H1 (cell line): ENCODE measurements around the gene STXBP2. TPM values are rescaled to one million over a fixed set of nuclear protein-coding genes. Genes with fewer than 3 reads are reported as not detected.

ENCODE experiments used
- CTCF ChIA-PET: fragments of 300-600 bp; sonication (Branson Sonifier 250); formaldehyde crosslinking; loops from one replicate; lab custom pipeline; 2021; ENCODE audit not compliant: partially characterized antibody; lab: Charles Lee
- POLR2A ChIA-PET: fragments of 300-600 bp; sonication (Branson Sonifier 250); formaldehyde crosslinking; loops from one replicate; lab custom pipeline; 2021; ENCODE audit warnings: inconsistent platforms; ENCODE audit not compliant: partially characterized antibody; lab: Charles Lee
- DNase-seq, 2 experiments: peaks; one replicate each; pipeline versions ENCODE4 v3.0.0 to v3.0.0-alpha.2; 2010 to 2022; ENCODE audit warnings: low spot score in 2 of 2, low read depth in 1 of 2, mixed read lengths in 1 of 2
- FAIRE-seq: peaks from 2 replicates; lab custom pipeline; 2011; peaks lifted over from hg19 to GRCh38; lab: Jason Lieb, UNC
- H2AFZ ChIP-seq: 2 replicates; pipeline ENCODE4 v1.8.1; 2012; ENCODE audit warnings: low read length, inconsistent platforms
- H2AK5ac ChIP-seq: 2 replicates; pipeline ENCODE4 v1.6.1; 2013; ENCODE audit warnings: low read depth, low read length
- H2BK120ac ChIP-seq: replicated peaks from 2 replicates; pipeline ENCODE3; 2013; ENCODE audit warnings: low read depth, low read length, inconsistent platforms
- H2BK12ac ChIP-seq: 2 replicates; pipeline ENCODE4 v1.6.1; 2013; ENCODE audit warnings: low read depth, low read length
- H2BK15ac ChIP-seq: 2 replicates; pipeline ENCODE4 v1.6.1; 2013; ENCODE audit warnings: low read length
- H2BK20ac ChIP-seq: 2 replicates; pipeline ENCODE4 v1.6.1; 2013; ENCODE audit warnings: low read length
- H2BK5ac ChIP-seq: 2 replicates; pipeline ENCODE4 v1.6.1; 2013; ENCODE audit warnings: low read depth, low read length
- H3K14ac ChIP-seq: 2 replicates; pipeline ENCODE4 v1.6.1; 2013; ENCODE audit warnings: inconsistent platforms; ENCODE audit not compliant: insufficient read length
- H3K18ac ChIP-seq: 2 replicates; pipeline ENCODE4 v1.6.1; 2013; ENCODE audit warnings: low read length; ENCODE audit errors: extremely low read depth
- H3K23ac ChIP-seq: 2 replicates; pipeline ENCODE4 v1.6.1; 2013; ENCODE audit warnings: inconsistent platforms; ENCODE audit not compliant: insufficient read length
- H3K23me2 ChIP-seq: 2 replicates; pipeline ENCODE4 v1.6.1; 2013; ENCODE audit warnings: low read depth, low read length
- H3K27ac ChIP-seq: 2 replicates; pipeline ENCODE4 v1.6.1; 2011; ENCODE audit warnings: low read depth, low read length, inconsistent platforms
- H3K27me3 ChIP-seq, 4 experiments: replicated peaks in 1 of 4; 1 replicate in 1 of 4; 2 replicates in 3 of 4; pipeline versions ENCODE4 v1.6.1 to v1.8.1; 2011 to 2013; ENCODE audit warnings: low read length in 3 of 4, mild to moderate bottlenecking in 3 of 4, inconsistent platforms in 2 of 4, mixed read lengths in 2 of 4, moderate library complexity in 1 of 4; ENCODE audit not compliant: control insufficient read depth in 3 of 4, insufficient read depth in 3 of 4; ENCODE audit errors: extremely low read depth in 1 of 4
- H3K36me3 ChIP-seq, 4 experiments: 2 replicates each; pipeline versions ENCODE4 v1.6.1 to v1.8.1; 2011 to 2013; ENCODE audit warnings: mild to moderate bottlenecking in 4 of 4, low read length in 3 of 4, moderate library complexity in 2 of 4, control low read depth in 1 of 4, inconsistent platforms in 1 of 4; ENCODE audit not compliant: insufficient read depth in 4 of 4, control insufficient read depth in 2 of 4
- H3K4ac ChIP-seq: replicated peaks from 2 replicates; pipeline ENCODE3; 2013; ENCODE audit warnings: low read length, low read depth, mixed read lengths, inconsistent platforms; ENCODE audit not compliant: insufficient read length
- H3K4me1 ChIP-seq, 4 experiments: replicated peaks in 1 of 4; 1 replicate in 1 of 4; 2 replicates in 3 of 4; pipeline versions ENCODE4 v1.6.1 to v1.8.1; 2011 to 2013; ENCODE audit warnings: low read length in 3 of 4, inconsistent platforms in 2 of 4, mixed read lengths in 1 of 4; ENCODE audit not compliant: insufficient read depth in 4 of 4, control insufficient read depth in 3 of 4
- H3K4me2 ChIP-seq, 2 experiments: 2 replicates each; pipeline versions ENCODE4 v1.6.1 to v1.8.1; 2011 to 2013; ENCODE audit warnings: low read depth in 2 of 2, low read length in 2 of 2, control low read depth in 1 of 2, inconsistent platforms in 1 of 2, mild to moderate bottlenecking in 1 of 2; ENCODE audit not compliant: insufficient read depth in 1 of 2
- H3K4me3 ChIP-seq, 4 experiments: fragments of 200-600, 300-600 bp in 1 of 4; sonication (generic), shearing (Covaris generic), sonication (Bioruptor Twin) in 1 of 4; 2 replicates each; pipeline versions ENCODE4 v1.5.1 to v1.8.1; 2011 to 2016; ENCODE audit warnings: low read length in 4 of 4, low read depth in 3 of 4, control low read depth in 2 of 4, inconsistent platforms in 2 of 4, mild to moderate bottlenecking in 2 of 4, mixed read lengths in 1 of 4, moderate library complexity in 1 of 4; ENCODE audit not compliant: insufficient read depth in 2 of 4; ENCODE audit errors: extremely low read depth in 1 of 4
- H3K56ac ChIP-seq: replicated peaks from 2 replicates; pipeline ENCODE3; 2013; ENCODE audit warnings: low read depth, mild to moderate bottlenecking, mixed read lengths, low read length, inconsistent platforms; ENCODE audit not compliant: insufficient read length
- H3K79me1 ChIP-seq: 2 replicates; pipeline ENCODE4 v1.6.1; 2013; ENCODE audit warnings: low read depth, low read length, control low read depth
- H3K79me2 ChIP-seq, 2 experiments: 2 replicates each; pipeline versions ENCODE4 v1.6.1 to v1.8.1; 2012 to 2013; ENCODE audit warnings: low read length in 2 of 2, mild to moderate bottlenecking in 2 of 2, inconsistent platforms in 1 of 2; ENCODE audit not compliant: insufficient read depth in 2 of 2, control insufficient read depth in 1 of 2
- H3K9ac ChIP-seq, 4 experiments: replicated peaks in 1 of 4; 1 replicate in 1 of 4; 2 replicates in 3 of 4; pipeline versions ENCODE4 v1.6.1 to v1.8.1; 2011 to 2013; ENCODE audit warnings: low read depth in 3 of 4, low read length in 3 of 4, control low read depth in 2 of 4, mild to moderate bottlenecking in 2 of 4, moderate library complexity in 2 of 4, inconsistent platforms in 1 of 4; ENCODE audit errors: extremely low read depth in 1 of 4
- H3K9me3 ChIP-seq, 2 experiments: 2 replicates each; pipeline versions ENCODE4 v1.6.1 to v1.8.1; 2012 to 2013; ENCODE audit warnings: mild to moderate bottlenecking in 2 of 2, moderate library complexity in 2 of 2, control low read depth in 1 of 2, inconsistent platforms in 1 of 2, low read depth in 1 of 2, low read length in 1 of 2, mixed read lengths in 1 of 2; ENCODE audit not compliant: insufficient read depth in 2 of 2
- H4K20me1 ChIP-seq, 2 experiments: replicated peaks in 1 of 2; 2 replicates each; pipeline versions ENCODE3 to v1.8.1; 2011 to 2013; ENCODE audit warnings: inconsistent platforms in 2 of 2, low read length in 2 of 2, mild to moderate bottlenecking in 1 of 2; ENCODE audit not compliant: insufficient read depth in 2 of 2, control insufficient read depth in 1 of 2
- H4K5ac ChIP-seq: 2 replicates; pipeline ENCODE4 v1.6.1; 2013; ENCODE audit warnings: low read length, low read depth, mixed read lengths, inconsistent platforms; ENCODE audit not compliant: insufficient read length
- H4K8ac ChIP-seq: 2 replicates; pipeline ENCODE4 v1.8.0; 2013; ENCODE audit warnings: mild to moderate bottlenecking, moderate library complexity, low read length, inconsistent platforms; ENCODE audit not compliant: insufficient read depth; ENCODE audit errors: extremely low read depth
- H4K91ac ChIP-seq: replicated peaks from 2 replicates; pipeline ENCODE3; 2013; ENCODE audit warnings: low read length, mixed read lengths, inconsistent platforms; ENCODE audit not compliant: insufficient read length
- MAFK ChIP-seq: IDR thresholded peaks from 2 replicates; pipeline ENCODE4 v1.6.1; 2012; ENCODE audit warnings: low read depth, mild to moderate bottlenecking, improper control_type of control experiment, low read length
- POLR2AphosphoS5 ChIP-seq: IDR thresholded peaks from 2 replicates; pipeline ENCODE4 v1.6.1; 2011; ENCODE audit warnings: low read depth, low read length
- WGBS, 2 experiments: shearing (Covaris generic) in 1 of 2; methylation state at CpG; one replicate each; pipeline versions ENCODE4 v1.1.6 to v1.1.7; 2013 to 2015; ENCODE audit warnings: low lambda C conversion rate in 2 of 2, mixed read lengths in 2 of 2, inconsistent platforms in 1 of 2, low coverage in 1 of 2, missing lambda C conversion rate in 1 of 2; ENCODE audit not compliant: insufficient replicate concordance in 2 of 2, insufficient coverage in 1 of 2, insufficient read length in 1 of 2; ENCODE audit errors: extremely low coverage in 1 of 2, missing lambda C conversion rate in 1 of 2; 5-methylcytosine and 5-hydroxymethylcytosine counted together
- polyA plus RNA-seq, 7 experiments: library from polyadenylated mRNA; depleted of rRNA in 3 of 7; stranded (reverse) in 5 of 7; unstranded in 2 of 7; fragments of >200 nt in 5 of 7; fragments of 200-250 nt in 2 of 7; gene quantifications; 1 replicate in 5 of 7; 2 replicates in 1 of 7; 4 replicates in 1 of 7; pipeline versions ENCODE4 v1.2.1 to v1.2.3, GENCODE V29; 2011 to 2013; ENCODE audit warnings: missing spikeins in 2 of 7, mixed read lengths in 2 of 7
- total RNA-seq: library from RNA; stranded (reverse); fragmentation: NEBNext Ultra II Directional; extraction: Animal tissue kit (Norgen Biotek cat#: 25700); gene quantifications from 2 replicates; pipeline ENCODE4 v1.2.1, GENCODE V29; 2021

STXBP2 gene
- total and polyA plus RNA-seq, 2 of the 8 experiments (the other 6 are each of a cell fraction or from before 2014, with no cell fraction given), result 52.9 to 53.8 TPM

GRCh38 chr19:7665076-7665475 is 28.2 kb downstream of the STXBP2 start:
- no peak overlapping the region for H4K8ac ChIP-seq
- H3K9me3 ChIP-seq, result no peaks in the 10 kb centered on the region
- ChIA-PET CTCF (interaction anchor here (1.3 to 2.4 kb wide), 3 partner anchors 13 to 24 kb away, joined by 4 to 10 read pairs (median 5); partner anchors contain the start of gene TRAPPC5), POLR2A (no interaction called here)
- H4K20me1 ChIP-seq, result no peaks in the 10 kb centered on the region
- no peak overlapping the region for H3K27ac ChIP-seq
- no peak overlapping the region for H3K4ac ChIP-seq
- H3K23ac ChIP-seq, result no peak overlapping the region
- DNase-seq (no peak), FAIRE-seq (no peak)
- H3K4me3 ChIP-seq, result no peak overlapping the region
- no peaks in the 10 kb centered on the region; the same call in 1 of the 2 replicates for H3K23me2 ChIP-seq
- no peak overlapping the region for H3K14ac ChIP-seq
- no peak overlapping the region for H2AFZ ChIP-seq
- H3K27me3 ChIP-seq, result peaks cover 0 to 12% (median 8%) of the 10 kb centered on the region in 4 experiments; a peak in 4 of 7 replicates
- no peak overlapping the region for H2BK5ac ChIP-seq
- no peak overlapping the region for H2BK20ac ChIP-seq
- no peak overlapping the region for H3K9ac ChIP-seq
- no peaks in the 10 kb centered on the region for H3K36me3 ChIP-seq
- H2BK15ac ChIP-seq, result no peak overlapping the region
- no peak overlapping the region for H2AK5ac ChIP-seq
- no peak overlapping the region for H3K56ac ChIP-seq
- no peak overlapping the region for H4K5ac ChIP-seq
- H2BK12ac ChIP-seq, result no peak overlapping the region
- no peak overlapping the region for H3K4me2 ChIP-seq
- TF ChIP-seq MAFK, result no peak
- TF ChIP-seq POLR2AphosphoS5, result no peak
- WGBS, 2 experiments, result 83% methylated on average over 4 of the region's 4 CpGs; no CpG with 5 or more reads in 1 of the 2 experiments
- H3K79me2 ChIP-seq, result no peaks in the 10 kb centered on the region
- no peaks in the 10 kb centered on the region for H3K79me1 ChIP-seq
- peaks cover 0 to 3% (median 1%) of the 10 kb centered on the region in 4 experiments; a peak in 1 of 7 replicates for H3K4me1 ChIP-seq
- H4K91ac ChIP-seq, result no peak overlapping the region
- H3K18ac ChIP-seq, result no peak overlapping the region
- no peak overlapping the region for H2BK120ac ChIP-seq
